PC-9 (cell line): Measurements from ENCODE around the gene CNTN5. TPM values are rescaled to one million over a fixed set of nuclear protein-coding genes. Genes with fewer than 3 reads are reported as not detected.

ENCODE experiments used
- BruUV-seq: library from RNA; stranded (reverse); fragments of 400-500 nt; replicated peaks from 2 replicates; lab custom pipeline; 2021; lab: Mats Ljungman, UMichigan
- CTCF ChIA-PET: fragments of 300-600 bp; sonication (Branson Sonifier 250); formaldehyde crosslinking; loops from one replicate; lab custom pipeline; 2022; ENCODE audit warnings: antibody characterized with exemption; lab: Charles Lee
- POLR2A ChIA-PET: fragments of 300-600 bp; sonication (Branson Sonifier 250); formaldehyde crosslinking; loops from one replicate; lab custom pipeline; 2022; ENCODE audit warnings: antibody characterized with exemption; ENCODE audit not compliant: unreplicated experiment; lab: Charles Lee
- DNase-seq, 2 experiments: peaks; one replicate each; pipeline versions ENCODE4 v3.0.0 to v3.0.0-alpha.2; 2015 to 2022; ENCODE audit warnings: mixed read lengths in 1 of 2
- H2AFZ ChIP-seq: fragments of 200-600 bp; sonication (generic); 2 replicates; pipeline ENCODE4 v1.8.1; 2017; ENCODE audit warnings: antibody characterized with exemption
- H3F3A ChIP-seq: fragments of 200-600 bp; sonication (generic); 2 replicates; pipeline ENCODE4 v1.8.1; 2017; ENCODE audit warnings: antibody characterized with exemption, mild to moderate bottlenecking, low read depth; ENCODE audit not compliant: insufficient read depth
- H3K27ac ChIP-seq: fragments of 200-600 bp; sonication (generic); 2 replicates; pipeline ENCODE4 v1.6.1; 2016; ENCODE audit warnings: mixed run types
- H3K27me3 ChIP-seq: fragments of 200-600 bp; sonication (generic); 2 replicates; pipeline ENCODE4 v1.6.1; 2016; ENCODE audit warnings: low read depth, mixed run types; ENCODE audit not compliant: insufficient read depth
- H3K36me3 ChIP-seq: fragments of 200-600 bp; sonication (generic); 2 replicates; pipeline ENCODE4 v1.6.1; 2016; ENCODE audit warnings: low read depth, mixed run types
- H3K4me1 ChIP-seq: fragments of 200-600 bp; sonication (generic); replicated peaks from 2 replicates; pipeline ENCODE4 v1.6.1; 2016; ENCODE audit warnings: mixed run types; ENCODE audit not compliant: insufficient read depth
- H3K4me2 ChIP-seq: fragments of 200-600 bp; sonication (generic); 2 replicates; pipeline ENCODE4 v1.6.1; 2017; ENCODE audit warnings: mixed run types
- H3K4me3 ChIP-seq: fragments of 200-600 bp; sonication (generic); 2 replicates; pipeline ENCODE4 v1.6.1; 2016; ENCODE audit warnings: mixed run types
- H3K79me2 ChIP-seq: fragments of 200-600 bp; sonication (generic); 2 replicates; pipeline ENCODE4 v1.6.1; 2017; ENCODE audit warnings: low read depth, mixed run types
- H3K9me2 ChIP-seq: fragments of 200-600 bp; sonication (generic); 2 replicates; pipeline ENCODE4 v1.8.1; 2017; ENCODE audit warnings: mild to moderate bottlenecking; ENCODE audit not compliant: insufficient read depth
- H3K9me3 ChIP-seq: fragments of 200-600 bp; sonication (generic); 2 replicates; pipeline ENCODE4 v1.8.1; 2016; ENCODE audit warnings: low read depth; ENCODE audit not compliant: insufficient read depth
- H4K20me1 ChIP-seq: fragments of 200-600 bp; sonication (generic); 2 replicates; pipeline ENCODE4 v1.8.1; 2017; ENCODE audit not compliant: insufficient read depth
- CTCF ChIP-seq: fragments of 200-600 bp; sonication (generic); conservative IDR thresholded peaks from 2 replicates; pipeline ENCODE4 v1.6.1; 2017; ENCODE audit warnings: mixed run types, antibody characterized with exemption, mild to moderate bottlenecking, moderate library complexity
- EZH2 ChIP-seq: fragments of 200-600 bp; sonication (generic); IDR thresholded peaks from 2 replicates; pipeline ENCODE4 v1.8.0; 2017; ENCODE audit warnings: antibody characterized with exemption, low read depth
- intact Hi-C: fragments of 100-400 bp; cut with micrococcal nuclease; formaldehyde crosslinking; loops from one replicate; pipeline ENCODE4 v1.10.0; 2022; ENCODE audit not compliant: unreplicated experiment
- total RNA-seq: library from RNA; stranded (reverse); gene quantifications from 2 replicates; pipeline ENCODE4 v1.2.3, GENCODE V29; 2021

CNTN5 gene
- total RNA-seq, 1 experiment from 2014 or later, result not detected

GRCh38 chr11:100296051-100296679 is 1275.4 kb downstream of the CNTN5 start:
- BruUV-seq, result no TSS peak
- no peak overlapping the region for H3K4me3 ChIP-seq
- no peaks in the 10 kb centered on the region for H3K36me3 ChIP-seq
- no peaks in the 10 kb centered on the region for H3K4me1 ChIP-seq
- H3K9me2 ChIP-seq, result no peaks in the 10 kb centered on the region
- H3K79me2 ChIP-seq, result no peaks in the 10 kb centered on the region
- H2AFZ ChIP-seq, result no peak overlapping the region
- H3F3A ChIP-seq, result no peaks in the 10 kb centered on the region
- no peaks in the 10 kb centered on the region for H3K27me3 ChIP-seq
- H3K4me2 ChIP-seq, result no peak overlapping the region
- no peaks in the 10 kb centered on the region for H4K20me1 ChIP-seq
- no peak overlapping the region for H3K27ac ChIP-seq
- no peak for DNase-seq
- intact Hi-C loops, result no loop called here
- H3K9me3 ChIP-seq, result no peaks in the 10 kb centered on the region
- POLR2A ChIA-PET, result no interaction called here
- CTCF ChIA-PET, result no interaction called here
- TF ChIP-seq CTCF (no peak), EZH2 (no peak)

DNA sequence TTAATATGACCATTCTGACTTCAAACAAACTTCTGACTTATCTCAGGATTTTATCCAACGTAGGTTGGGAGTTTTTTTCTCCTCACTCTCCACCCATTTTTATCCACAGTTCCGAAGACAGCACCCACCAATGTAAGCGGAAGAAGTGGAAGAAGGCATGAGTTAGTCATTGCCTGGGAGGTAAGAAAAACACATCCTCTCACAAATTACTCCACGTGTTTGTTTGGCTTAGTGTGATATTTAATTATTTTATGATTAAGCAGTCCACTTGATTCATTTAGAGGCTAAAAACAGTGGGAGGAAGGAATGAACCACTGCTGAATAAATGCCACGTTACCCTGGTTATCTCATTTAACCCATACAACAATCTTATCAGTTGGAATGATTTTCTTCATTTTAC is 1276.8 kb downstream of the CNTN5 start:
- Histone ChIP-seq H3K4me2 (no peak overlapping the region), H3K27ac (no peak overlapping the region), H3K4me1 (no peaks in the 10 kb centered on the region), H3K36me3 (no peaks in the 10 kb centered on the region), H3F3A (no peaks in the 10 kb centered on the region), H3K79me2 (no peaks in the 10 kb centered on the region), H3K9me3 (no peaks in the 10 kb centered on the region), H4K20me1 (no peaks in the 10 kb centered on the region), H3K4me3 (no peak overlapping the region), H2AFZ (no peak overlapping the region), H3K9me2 (no peaks in the 10 kb centered on the region), H3K27me3 (no peaks in the 10 kb centered on the region)
- BruUV-seq, result no TSS peak
- DNase-seq, result no peak
- ChIA-PET POLR2A (no interaction called here), CTCF (no interaction called here)
- intact Hi-C loops, result no loop called here
- TF ChIP-seq EZH2 (no peak), CTCF (no peak)

DNA sequence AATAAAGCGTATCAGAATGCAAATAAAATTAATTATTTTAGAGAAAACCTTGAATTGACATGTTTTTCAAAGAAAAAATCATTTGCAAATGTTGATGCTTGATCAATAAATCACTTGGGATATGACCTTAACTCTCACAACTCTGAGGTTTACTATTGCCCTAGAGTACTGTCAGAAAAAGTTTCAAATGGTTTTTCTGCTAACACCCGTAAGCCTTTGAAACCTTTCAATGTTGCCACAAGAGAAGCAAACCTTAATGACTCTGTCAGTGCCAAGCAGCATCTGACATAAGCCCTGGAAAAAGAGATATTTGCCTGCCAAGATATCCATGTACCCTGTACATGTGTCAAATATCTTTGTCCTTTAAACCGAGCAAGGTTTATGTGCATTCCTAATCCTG is 1282.1 kb downstream of the CNTN5 start:
- CTCF ChIA-PET, result no interaction called here
- no peaks in the 10 kb centered on the region for H3F3A ChIP-seq

More for the DNA sequence above, 1282.1 kb downstream of the CNTN5 start:
- H3K4me1 ChIP-seq, result no peaks in the 10 kb centered on the region
- H2AFZ ChIP-seq, result no peak overlapping the region
- no TSS peak for BruUV-seq
- POLR2A ChIA-PET, result no interaction called here
- intact Hi-C loops, result no loop called here
- H3K36me3 ChIP-seq, result no peaks in the 10 kb centered on the region
- no peak for DNase-seq
- H3K27me3 ChIP-seq, result no peaks in the 10 kb centered on the region
- no peak overlapping the region for H3K27ac ChIP-seq
- H4K20me1 ChIP-seq, result no peaks in the 10 kb centered on the region
- TF ChIP-seq EZH2 (no peak), CTCF (no peak)
- no peak overlapping the region for H3K4me2 ChIP-seq
- no peaks in the 10 kb centered on the region for H3K79me2 ChIP-seq
- no peaks in the 10 kb centered on the region for H3K9me3 ChIP-seq
- no peak overlapping the region for H3K4me3 ChIP-seq
- no peaks in the 10 kb centered on the region for H3K9me2 ChIP-seq
